CD4-positive, alpha-beta T cell (primary cell): ENCODE measurements around the gene COL7A1. TPM values are rescaled to one million over a fixed set of nuclear protein-coding genes. Genes with fewer than 3 reads are reported as not detected.
"Not testable (repeated sequence)": the region's sequence is repeated elsewhere in the genome, so short reads cannot be mapped to it uniquely, and the experiment has no call there.

Source experiments
- ATAC-seq: fragments of 200-7000 bp; cut with Tn5 transposase; one replicate; pipeline ENCODE4 v1.10.0; 2022; ENCODE audit warnings: mild to moderate bottlenecking; ENCODE audit not compliant: poor library complexity
- CTCF ChIA-PET: fragments of 350-600 bp; sonication (Branson Sonifier 250); formaldehyde crosslinking; loops from one replicate; lab custom pipeline; 2021; ENCODE audit warnings: antibody characterized with exemption, inconsistent platforms; lab: Charles Lee
- POLR2A ChIA-PET: fragments of 350-600 bp; sonication (Branson Sonifier 250); formaldehyde crosslinking; loops from one replicate; lab custom pipeline; 2021; ENCODE audit warnings: antibody characterized with exemption, inconsistent platforms; lab: Charles Lee
- DNase-seq, 14 experiments: peaks; one replicate each; pipeline ENCODE4 v3.0.0-alpha.2; 2013 to 2020; ENCODE audit warnings: mixed read lengths in 2 of 14
- H3K27ac ChIP-seq, 2 donors: one replicate each; pipeline versions ENCODE4 v1.5.1 to v1.7.0; 2013; ENCODE audit warnings: low read length in 2 of 2, low read depth in 1 of 2, mild to moderate bottlenecking in 1 of 2
- H3K27me3 ChIP-seq, 2 experiments: 1 replicate in 1 of 2; 2 replicates in 1 of 2; pipeline versions ENCODE4 v1.6.1 to v1.7.0; 2013; ENCODE audit warnings: low read length in 2 of 2, control low read depth in 1 of 2, mild to moderate bottlenecking in 1 of 2, moderate library complexity in 1 of 2; ENCODE audit not compliant: insufficient read depth in 2 of 2, control insufficient read depth in 1 of 2
- H3K36me3 ChIP-seq: one replicate; pipeline ENCODE4 v1.6.1; 2013; ENCODE audit warnings: low read length, control low read depth; ENCODE audit not compliant: insufficient read depth
- H3K4me1 ChIP-seq: one replicate; pipeline ENCODE4 v1.6.1; 2013; ENCODE audit warnings: low read length, control low read depth; ENCODE audit not compliant: insufficient read depth
- H3K4me3 ChIP-seq: one replicate; pipeline ENCODE4 v1.5.1; 2013; ENCODE audit warnings: mild to moderate bottlenecking, low read length, moderate library complexity
- H3K9me3 ChIP-seq, 2 experiments: 1 replicate in 1 of 2; 2 replicates in 1 of 2; pipeline versions ENCODE4 v1.6.1 to v1.7.0; 2013; ENCODE audit warnings: low read length in 2 of 2, mild to moderate bottlenecking in 2 of 2, control low read depth in 1 of 2, moderate library complexity in 1 of 2; ENCODE audit not compliant: control insufficient read depth in 1 of 2, insufficient read depth in 1 of 2
- H3K27ac Mint-ChIP-seq: one replicate; pipeline ENCODE4 v1.8.0; 2020; ENCODE audit warnings: mixed read lengths
- H3K27me3 Mint-ChIP-seq: one replicate; pipeline ENCODE4 v1.8.0; 2021; ENCODE audit warnings: mixed read lengths
- H3K36me3 Mint-ChIP-seq: one replicate; pipeline ENCODE4 v1.8.0; 2021; ENCODE audit warnings: low read depth, mixed read lengths
- H3K4me1 Mint-ChIP-seq: one replicate; pipeline ENCODE4 v1.8.0; 2021; ENCODE audit warnings: low read depth, mixed read lengths
- H3K4me3 Mint-ChIP-seq: one replicate; pipeline ENCODE4 v1.8.0; 2020; ENCODE audit warnings: mild to moderate bottlenecking, mixed read lengths
- H3K9me3 Mint-ChIP-seq: one replicate; pipeline ENCODE4 v1.8.0; 2020; ENCODE audit warnings: mixed read lengths
- intact Hi-C, 2 experiments: fragments of 100-400 bp; cut with DNase I in 1 of 2; cut with micrococcal nuclease in 1 of 2; formaldehyde crosslinking; loops; one replicate each; pipeline versions ENCODE4 v1.15.1 to v1.9.0; 2023 to 2025; cut with DNase I, micrococcal nuclease
- total RNA-seq, 174 experiments: library from RNA in 2 of 174; stranded (reverse) in 2 of 174; gene quantifications; one replicate each; pipeline ENCODE4 v1.2.3 and lab custom pipeline; 2021 to 2026
- TF ChIP-seq, protein P1 (sequence below): fragments of 200-600 bp; IDR thresholded peaks from one replicate; pipeline ENCODE4 v1.8.0; 2022; ENCODE audit warnings: antibody characterized with exemption, mild to moderate bottlenecking

Gene COL7A1
- total RNA-seq, 2 experiments from 2014 or later = 0.73 to 0.93 TPM

DNA sequence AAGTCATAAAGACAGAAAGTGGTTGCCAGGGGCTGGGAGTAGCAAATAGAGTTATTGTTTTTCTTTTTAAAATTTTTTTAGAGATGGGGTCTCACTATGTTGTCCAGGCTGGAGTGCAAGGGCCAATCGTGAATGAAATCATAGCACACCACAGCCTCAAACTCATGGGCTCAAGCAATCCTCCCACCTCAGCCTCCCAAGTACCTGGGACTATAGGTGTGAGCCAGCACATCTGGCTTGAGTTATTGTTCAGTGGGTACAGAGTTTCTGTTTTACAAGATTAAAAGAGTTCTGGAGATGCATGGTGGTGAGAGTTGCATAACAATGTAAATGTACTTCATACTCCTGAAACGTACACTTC, 62.2 kb downstream of the COL7A1 start:
- Histone ChIP-seq H3K27me3 (no peaks in the 10 kb centered on the region), H3K4me1 (no peaks in the 10 kb centered on the region), H3K4me3 (no peak overlapping the region), H3K27ac (no peak overlapping the region), H3K36me3 (peaks cover 2% of the 10 kb centered on the region), H3K9me3 (no peaks in the 10 kb centered on the region)
- TF ChIP-seq, protein P1, sequence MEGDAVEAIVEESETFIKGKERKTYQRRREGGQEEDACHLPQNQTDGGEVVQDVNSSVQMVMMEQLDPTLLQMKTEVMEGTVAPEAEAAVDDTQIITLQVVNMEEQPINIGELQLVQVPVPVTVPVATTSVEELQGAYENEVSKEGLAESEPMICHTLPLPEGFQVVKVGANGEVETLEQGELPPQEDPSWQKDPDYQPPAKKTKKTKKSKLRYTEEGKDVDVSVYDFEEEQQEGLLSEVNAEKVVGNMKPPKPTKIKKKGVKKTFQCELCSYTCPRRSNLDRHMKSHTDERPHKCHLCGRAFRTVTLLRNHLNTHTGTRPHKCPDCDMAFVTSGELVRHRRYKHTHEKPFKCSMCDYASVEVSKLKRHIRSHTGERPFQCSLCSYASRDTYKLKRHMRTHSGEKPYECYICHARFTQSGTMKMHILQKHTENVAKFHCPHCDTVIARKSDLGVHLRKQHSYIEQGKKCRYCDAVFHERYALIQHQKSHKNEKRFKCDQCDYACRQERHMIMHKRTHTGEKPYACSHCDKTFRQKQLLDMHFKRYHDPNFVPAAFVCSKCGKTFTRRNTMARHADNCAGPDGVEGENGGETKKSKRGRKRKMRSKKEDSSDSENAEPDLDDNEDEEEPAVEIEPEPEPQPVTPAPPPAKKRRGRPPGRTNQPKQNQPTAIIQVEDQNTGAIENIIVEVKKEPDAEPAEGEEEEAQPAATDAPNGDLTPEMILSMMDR = no peak
- DNase-seq = no peak
- Mint-ChIP-seq H3K27ac (no peak overlapping the region), H3K27me3 (no peaks in the 10 kb centered on the region), H3K36me3 (peaks cover 3% of the 10 kb centered on the region), H3K4me1 (peaks cover 3% of the 10 kb centered on the region), H3K4me3 (no peak overlapping the region), H3K9me3 (no peaks in the 10 kb centered on the region)
- ChIA-PET POLR2A (interaction anchor here (0.5 kb wide), 1 partner anchor 30 kb away, joined by 3 read pairs; no protein-coding TSS in a partner anchor), CTCF (interaction anchor here (1.7 kb wide), 1 partner anchor 97 kb away, joined by 5 read pairs; no protein-coding TSS in a partner anchor)
- ATAC-seq = no peak
- intact Hi-C loops = no loop called here

DNA sequence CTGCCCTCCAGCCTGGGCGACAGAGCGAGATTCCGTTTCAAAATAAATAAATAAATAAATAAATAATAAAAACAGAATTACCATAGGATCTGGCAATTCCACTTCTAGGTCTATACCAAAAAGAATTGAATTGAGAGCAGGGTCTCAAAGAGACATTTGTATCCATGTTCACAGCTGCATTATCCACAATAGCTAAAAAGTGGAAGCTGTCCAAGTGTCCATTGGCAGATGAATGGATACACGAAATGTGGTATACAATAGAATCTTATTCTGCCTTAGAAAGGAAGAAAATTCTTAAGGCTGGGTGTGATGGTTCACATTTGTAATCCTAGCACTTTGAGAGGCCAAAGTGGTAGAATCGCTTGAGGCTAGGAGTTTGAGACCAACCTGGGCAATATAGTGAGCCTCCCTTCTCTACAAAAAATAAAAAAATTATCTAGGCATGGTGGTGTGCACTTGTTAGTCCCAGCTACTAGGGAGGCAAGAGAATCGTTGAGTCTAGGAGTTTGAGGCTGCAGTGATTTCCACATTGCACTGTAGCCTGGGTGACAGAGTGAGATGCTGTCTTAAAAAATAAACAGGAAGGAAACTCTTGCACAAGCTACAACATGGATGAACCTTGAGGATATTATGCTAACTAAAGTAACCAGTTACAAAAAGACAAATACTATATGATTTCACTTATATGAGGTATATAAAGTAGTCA, 62.7 kb downstream of the COL7A1 start:
- DNase-seq = no peak
- Mint-ChIP-seq H3K4me3 (no peak overlapping the region), H3K36me3 (no peaks in the 10 kb centered on the region), H3K4me1 (peaks cover 4% of the 10 kb centered on the region), H3K27me3 (no peaks in the 10 kb centered on the region), H3K9me3 (no peaks in the 10 kb centered on the region), H3K27ac (no peak overlapping the region)
- POLR2A ChIA-PET = interaction anchor here (0.5 kb wide), 1 partner anchor 29 kb away, joined by 3 read pairs; no protein-coding TSS in a partner anchor
- no peak for ATAC-seq
- CTCF ChIA-PET = interaction anchor here (1.7 kb wide), 1 partner anchor 96 kb away, joined by 5 read pairs; no protein-coding TSS in a partner anchor
- no peaks in the 10 kb centered on the region for H3K4me1 ChIP-seq
- no peak overlapping the region for H3K27ac ChIP-seq
- TF ChIP-seq, protein P1 = no peak
- no peaks in the 10 kb centered on the region for H3K27me3 ChIP-seq
- intact Hi-C loops = no loop called here
- peaks cover 2% of the 10 kb centered on the region for H3K36me3 ChIP-seq
- no peak overlapping the region for H3K4me3 ChIP-seq
- H3K9me3 ChIP-seq = no peaks in the 10 kb centered on the region

DNA sequence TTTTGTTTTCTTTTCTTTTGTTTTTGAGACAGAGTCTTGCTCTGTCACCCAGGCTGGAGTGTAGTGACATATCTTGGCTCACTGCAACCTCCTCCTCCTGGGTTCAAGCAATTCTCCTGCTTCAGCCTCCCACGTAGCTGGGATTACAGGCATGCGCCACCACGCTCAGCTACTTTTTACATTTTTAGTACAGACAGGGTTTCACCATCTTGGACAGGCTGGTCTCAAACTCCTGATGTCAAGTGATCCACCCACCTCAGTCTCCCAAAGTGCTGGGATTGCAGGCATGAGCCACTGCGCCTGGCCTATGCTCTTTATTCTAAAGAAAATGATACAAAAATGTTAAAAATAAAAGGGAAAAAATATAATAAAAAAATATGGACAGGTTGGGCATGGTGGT, 64.4 kb downstream of the COL7A1 start:
- H3K27me3 ChIP-seq, DNase-seq, intact Hi-C loops, H3K27ac ChIP-seq, H3K36me3 ChIP-seq, H3K9me3 ChIP-seq, H3K4me3 Mint-ChIP-seq, H3K27me3 Mint-ChIP-seq, ATAC-seq, H3K9me3 Mint-ChIP-seq, H3K27ac Mint-ChIP-seq, H3K4me1 ChIP-seq, H3K36me3 Mint-ChIP-seq, H3K4me3 ChIP-seq, H3K4me1 Mint-ChIP-seq: not testable (repeated sequence)
- CTCF ChIA-PET = interaction anchor here (0.9 kb wide), 1 partner anchor 95 kb away, joined by 3 read pairs; no protein-coding TSS in a partner anchor
- POLR2A ChIA-PET = interaction anchor here (1.2 kb wide), 1 partner anchor 14 kb away, joined by 6 read pairs; no protein-coding TSS in a partner anchor
